Measurements from ENCODE around the gene APCDD1L. TPM values are rescaled to one million over a fixed set of nuclear protein-coding genes. Genes with fewer than 3 reads are reported as not detected.

APCDD1L gene
- total RNA-seq, 1 donor from 2014 or later = not detected

DNA sequence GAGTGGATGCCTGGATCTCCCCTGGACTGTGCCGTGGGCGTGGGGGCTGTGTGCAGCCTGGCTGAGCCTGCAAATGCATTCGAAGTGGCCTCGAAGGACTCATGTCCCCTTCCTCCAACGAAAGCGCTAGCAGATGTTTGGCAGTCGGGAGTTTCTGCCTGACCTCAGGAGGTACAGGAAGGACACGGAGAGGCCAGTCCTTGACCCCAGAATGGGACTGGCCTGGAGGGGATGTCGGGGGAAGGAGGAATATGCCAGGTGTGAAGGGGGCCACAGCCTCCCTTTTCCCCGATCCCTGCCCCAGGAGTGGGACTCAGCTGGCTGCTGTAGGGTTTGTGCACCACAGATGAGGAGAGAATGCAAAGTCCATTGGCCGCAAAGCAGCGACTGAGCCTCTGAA, 45.6 kb downstream of the APCDD1L start:
- intact Hi-C loops (cut with micrococcal nuclease) = no loop called here

DNA sequence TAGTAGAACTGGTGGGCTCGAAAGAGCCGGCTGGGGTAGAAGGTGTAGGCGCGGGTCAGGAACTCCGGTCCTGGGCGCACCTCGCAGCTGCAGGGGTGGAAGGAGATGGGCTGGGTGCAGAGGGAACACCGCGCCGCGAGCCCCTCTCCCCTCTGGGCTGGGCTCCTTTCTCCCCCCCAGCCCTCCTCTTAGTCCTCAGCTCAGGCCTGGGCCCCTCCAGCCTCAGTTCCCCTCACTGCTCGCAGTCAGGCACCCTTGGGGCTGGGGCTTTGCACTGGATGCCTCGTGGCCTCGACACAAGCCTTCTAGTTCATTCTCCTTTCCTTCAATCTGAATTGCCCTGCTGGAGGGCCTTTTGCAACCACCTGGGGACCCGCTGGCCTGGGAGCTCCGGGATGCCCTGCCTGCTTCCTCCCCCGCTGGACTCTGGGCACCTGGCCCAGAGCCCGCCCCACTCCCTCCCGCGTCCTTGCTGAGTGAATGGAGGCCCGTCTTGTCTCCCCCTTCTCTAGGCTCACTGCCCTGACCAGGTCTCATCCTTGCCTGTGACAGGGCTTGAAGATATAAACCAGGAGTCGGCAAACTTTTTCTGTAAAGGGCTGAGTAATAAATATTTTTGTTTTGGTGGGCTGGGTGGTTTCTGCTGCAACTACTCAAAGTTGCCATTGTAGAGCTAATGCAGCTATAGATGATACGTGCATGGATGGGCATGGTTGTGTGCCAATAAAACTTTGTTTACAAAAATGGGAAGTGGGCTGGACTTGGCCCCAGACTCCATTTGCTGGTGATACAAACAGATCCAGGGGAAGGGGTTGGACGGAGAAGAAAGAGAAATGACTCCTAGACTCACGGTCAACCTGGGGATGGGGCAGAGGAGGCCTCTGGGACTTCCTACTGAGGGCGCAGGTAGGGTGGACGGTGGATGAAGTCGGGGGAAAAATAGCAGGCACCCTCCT, 47.3 kb downstream of the APCDD1L start:
- intact Hi-C loops (cut with micrococcal nuclease) = no loop called here

DNA sequence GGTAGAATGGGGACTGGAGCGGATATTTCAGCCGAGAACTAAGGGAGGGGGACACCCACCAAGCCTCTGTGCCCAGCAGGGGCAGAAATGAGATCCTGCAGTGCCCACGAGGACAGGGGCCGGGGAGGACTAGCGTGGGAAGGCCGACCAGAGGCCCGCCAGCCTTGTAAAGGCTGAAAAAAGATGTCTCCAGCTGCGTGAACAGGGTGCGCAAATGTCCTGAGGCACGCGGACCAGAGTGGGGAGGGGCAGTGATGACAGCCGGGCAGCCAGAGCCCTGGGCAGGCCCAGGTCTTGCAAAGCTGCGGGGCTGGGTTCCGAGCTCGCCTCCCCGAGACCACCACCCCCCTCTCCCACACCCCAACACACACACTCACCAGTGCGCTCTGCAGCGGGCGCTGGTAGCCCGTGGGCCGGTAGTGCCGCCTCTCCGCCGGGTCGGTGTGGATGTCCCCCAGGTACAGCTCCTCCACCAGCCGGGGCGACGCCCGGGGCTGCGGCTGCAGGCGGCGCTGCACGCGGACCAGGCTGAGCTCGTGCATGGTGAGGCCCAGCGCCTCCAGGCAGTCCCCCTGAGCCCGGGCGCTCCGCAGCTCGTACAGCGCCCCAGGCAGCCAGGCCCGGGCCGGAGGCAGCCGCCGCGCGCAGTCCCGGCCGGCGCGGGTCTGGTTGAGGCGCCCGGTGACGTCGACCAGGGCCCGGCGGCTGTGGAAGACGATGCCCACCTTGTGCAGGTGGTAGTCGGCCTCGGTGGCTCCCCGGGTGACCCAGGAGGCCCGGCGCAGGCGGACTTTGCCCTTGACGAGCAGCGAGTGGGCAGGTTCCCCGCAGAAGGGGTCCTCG, 48.2 kb downstream of the APCDD1L start:
- intact Hi-C loops (cut with micrococcal nuclease) = no loop called here

DNA sequence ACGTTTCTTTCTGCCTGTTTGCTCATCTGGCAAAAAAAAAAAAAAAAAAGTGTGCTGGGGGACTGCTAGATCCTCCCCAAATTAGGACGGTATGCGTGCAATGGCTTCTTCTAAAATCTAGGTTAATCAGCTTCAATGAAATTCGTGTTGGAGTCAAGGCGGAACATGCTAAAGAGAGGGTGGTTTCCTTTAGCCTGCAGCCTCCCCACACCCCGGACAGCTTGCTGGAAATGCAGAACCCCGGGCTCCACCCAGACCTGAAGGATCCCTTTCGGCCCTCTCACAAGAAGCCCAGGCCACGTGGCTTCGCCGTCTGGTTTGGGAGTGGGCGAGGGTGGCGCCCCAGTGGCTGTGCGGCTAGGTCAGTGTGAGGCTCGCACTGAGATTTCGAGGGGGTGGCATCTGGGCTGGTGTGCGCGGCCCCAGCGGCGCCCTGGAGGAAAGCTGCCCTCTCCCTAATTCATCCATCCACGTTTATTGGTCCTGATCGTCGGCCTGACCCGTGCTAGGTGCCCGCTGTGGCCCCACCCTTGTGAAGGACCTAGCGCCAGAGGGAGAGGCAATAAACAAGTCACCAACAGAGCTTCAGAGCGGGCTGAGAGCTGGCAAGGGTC, 49.0 kb downstream of the APCDD1L start:
- intact Hi-C loops (cut with micrococcal nuclease) = no loop called here

DNA sequence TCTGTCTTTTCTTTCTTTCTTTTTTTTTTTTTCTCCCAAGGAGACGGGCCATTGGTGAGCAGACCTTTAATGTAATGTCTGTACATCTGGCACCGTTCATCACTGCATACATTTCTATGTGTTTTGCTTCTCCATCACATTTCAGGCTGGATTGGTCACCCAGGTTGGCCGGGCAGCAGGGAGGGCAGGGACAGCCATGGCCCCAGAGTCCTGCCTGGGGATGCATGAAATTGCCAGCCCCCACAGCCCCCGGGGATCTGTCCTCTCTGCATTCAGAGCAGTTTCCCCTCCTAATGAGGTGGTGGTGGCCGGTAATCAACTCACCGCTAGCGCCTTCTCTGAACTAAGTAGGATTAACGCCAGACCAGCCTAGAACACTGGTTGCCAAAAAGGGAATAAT, 50.4 kb downstream of the APCDD1L start:
- intact Hi-C loops (cut with micrococcal nuclease) = no loop called here

DNA sequence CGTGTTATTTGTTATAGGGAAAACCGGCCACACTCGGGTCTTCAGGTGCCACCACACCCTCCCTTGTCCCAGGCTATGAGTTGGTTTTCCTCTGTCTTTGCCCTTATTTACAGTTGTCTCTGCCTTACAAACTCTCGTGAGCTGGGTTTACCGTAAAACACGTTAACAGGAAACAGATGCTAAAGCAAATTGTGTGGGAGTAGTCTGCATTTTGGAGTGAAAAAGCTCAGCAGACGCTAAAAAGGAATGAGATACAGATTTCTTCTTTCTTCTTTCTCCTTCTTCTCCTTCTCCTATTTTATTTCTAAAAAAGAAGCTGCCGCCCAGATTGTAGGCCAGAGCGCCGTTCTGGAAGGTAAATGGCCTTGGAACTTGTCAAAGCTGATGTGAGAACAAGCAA, 51.9 kb downstream of the APCDD1L start:
- intact Hi-C loops (cut with micrococcal nuclease) = no loop called here

DNA sequence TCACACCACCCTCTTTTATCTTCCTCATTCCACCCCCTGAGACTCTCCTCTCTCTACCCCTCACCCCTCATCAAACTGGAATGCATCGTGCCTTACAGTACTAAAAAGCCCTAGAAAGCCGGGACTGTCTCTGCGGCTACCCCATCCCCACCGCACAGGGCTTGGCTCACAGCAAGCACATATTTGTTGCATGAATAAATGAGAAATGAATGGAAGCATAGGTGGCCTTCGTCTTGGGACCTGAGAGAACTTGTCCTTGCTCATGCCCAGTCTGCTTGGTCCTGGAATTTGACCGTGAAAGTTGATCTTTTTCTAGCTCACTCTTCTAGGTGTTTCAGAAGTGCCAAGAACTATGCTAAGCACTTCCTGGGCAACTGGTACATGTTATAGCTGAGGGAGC, 53.3 kb downstream of the APCDD1L start:
- intact Hi-C loops (cut with micrococcal nuclease) = no loop called here

DNA sequence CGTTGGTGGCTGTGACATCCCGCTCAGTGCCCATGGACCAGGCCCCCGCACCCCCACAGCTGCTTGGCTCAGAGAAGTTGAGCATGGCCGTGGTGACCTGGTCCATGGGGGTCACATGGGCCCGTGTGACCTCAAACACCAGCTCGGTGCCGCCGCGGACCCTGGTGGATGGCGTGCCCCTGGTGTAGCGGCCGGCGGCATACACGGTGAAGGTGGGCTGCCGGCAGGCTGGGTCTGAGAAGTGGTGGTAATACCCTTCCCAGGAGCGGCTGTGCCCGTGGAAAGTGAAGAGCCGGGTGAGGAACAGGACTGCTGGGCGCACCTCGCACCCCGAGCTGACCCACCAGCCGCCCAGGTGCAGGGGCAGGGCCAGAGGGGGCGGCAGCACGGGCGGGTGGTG, 54.1 kb downstream of the APCDD1L start:
- intact Hi-C loops (cut with micrococcal nuclease) = no loop called here

DNA sequence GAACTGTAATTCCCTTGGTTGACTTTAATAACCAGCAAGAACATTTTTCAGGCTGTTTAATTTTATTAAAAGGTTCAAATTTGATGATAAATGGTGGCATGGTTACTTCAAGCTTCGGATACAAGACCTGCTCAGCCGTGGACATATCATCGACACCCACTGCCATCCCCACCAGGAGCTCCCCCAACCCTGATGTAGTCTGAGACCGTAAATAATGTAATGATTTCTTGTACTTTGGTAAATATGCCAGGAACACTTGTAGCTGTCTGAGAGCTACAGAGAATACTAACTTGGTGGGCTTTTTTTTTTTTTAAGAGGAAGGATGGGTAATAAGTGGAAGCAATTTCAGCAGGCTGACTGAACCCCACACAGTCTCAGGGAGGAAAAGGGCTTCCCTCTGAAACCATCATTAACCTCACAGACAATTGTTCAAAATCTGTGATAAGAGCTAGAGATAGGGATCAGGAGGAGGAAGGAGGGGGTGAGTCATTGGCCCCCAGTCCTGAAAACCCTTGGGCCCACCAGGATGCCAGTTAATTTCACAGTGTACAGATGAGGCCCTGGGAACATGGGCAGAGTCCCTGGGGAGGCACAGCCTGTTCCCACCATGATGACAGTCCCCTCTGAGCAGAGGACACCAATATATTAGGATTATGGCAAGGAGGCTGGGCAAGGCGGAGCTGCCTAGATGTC, 56.0 kb downstream of the APCDD1L start:
- intact Hi-C loops (cut with micrococcal nuclease) = no loop called here

DNA sequence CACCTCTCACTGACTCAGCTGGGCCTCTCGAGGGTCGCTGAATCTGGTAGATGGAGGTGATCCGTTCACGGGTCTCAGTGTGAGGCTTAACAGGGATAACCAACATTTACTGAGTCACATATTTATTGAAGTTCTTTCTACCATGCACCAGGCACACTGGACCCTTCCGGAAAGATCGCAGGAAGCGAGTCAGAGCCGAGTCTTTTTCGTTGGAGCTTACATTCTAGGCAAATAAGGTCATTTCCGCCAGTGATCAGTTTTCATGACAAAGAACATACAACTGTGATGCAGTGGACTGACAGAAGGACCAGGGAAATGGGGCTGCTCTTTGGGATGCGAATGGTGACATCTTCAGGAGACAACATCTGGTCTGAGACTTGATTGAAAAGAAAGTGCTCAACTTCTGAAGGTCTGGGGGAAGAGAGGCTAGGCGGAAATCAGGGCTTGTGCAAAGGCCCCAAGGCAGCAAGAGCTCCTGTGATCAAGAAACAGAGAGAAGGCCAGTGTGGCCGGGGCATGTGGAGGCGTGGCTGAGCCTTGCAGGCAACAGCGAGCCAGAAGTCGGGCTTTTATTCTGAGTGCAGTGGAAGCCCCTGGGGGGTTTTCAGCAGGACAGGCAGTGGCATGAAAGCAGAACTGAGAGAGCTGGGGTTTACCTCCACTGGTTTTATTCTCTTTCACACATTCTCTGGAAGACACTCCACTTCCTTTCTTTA, 56.7 kb downstream of the APCDD1L start:
- intact Hi-C loops (cut with micrococcal nuclease) = no loop called here

DNA sequence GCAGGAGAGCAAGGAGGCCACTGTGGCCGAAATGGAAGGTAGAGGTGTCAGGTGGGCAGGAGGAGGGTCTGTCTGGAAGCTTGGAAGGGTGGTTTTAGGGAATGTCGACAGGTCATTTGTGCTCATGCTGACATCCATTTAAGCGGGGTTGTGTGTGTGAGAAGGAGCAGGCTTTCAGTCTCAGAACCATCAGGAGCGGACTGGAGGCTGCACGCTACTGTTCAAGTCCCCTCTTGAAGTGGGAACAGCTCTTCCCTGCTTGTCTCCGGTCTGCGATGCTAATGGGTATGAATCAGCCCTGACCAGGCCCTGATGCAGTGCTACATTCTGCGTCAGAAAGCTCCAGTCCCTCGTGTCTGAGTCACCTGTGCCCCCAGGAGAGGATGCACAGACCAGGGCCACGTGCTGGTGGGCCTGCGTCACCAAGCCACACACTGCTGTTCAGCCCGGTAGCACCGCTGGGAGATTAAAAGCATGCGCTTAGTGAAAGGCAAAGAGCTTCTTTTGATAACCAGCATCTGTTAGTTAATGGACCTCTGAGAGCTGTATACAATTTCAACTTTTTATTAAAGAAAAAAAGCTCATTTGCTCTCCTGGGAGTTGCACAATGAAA, 58.0 kb downstream of the APCDD1L start:
- intact Hi-C loops (cut with micrococcal nuclease) = no loop called here

DNA sequence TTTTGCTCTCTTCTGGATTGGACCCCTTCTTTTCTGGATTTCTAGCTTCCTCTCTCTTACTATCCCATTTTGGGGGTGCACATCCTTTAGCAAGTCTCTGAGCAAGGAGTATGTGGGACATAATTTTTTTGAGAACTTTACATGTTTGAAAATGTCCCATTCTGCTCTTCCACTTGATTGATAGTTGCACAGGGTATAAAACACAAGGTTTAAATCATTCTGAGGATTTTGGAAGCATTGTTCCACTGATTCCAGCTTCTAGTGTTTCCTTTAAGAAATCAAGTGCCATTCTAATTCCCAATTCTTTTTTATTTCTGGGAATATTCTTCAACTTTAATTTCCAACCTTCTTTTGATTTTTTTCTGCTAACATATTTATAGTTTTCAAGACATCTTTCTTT, 60.7 kb downstream of the APCDD1L start:
- intact Hi-C loops (cut with micrococcal nuclease) = no loop called here

DNA sequence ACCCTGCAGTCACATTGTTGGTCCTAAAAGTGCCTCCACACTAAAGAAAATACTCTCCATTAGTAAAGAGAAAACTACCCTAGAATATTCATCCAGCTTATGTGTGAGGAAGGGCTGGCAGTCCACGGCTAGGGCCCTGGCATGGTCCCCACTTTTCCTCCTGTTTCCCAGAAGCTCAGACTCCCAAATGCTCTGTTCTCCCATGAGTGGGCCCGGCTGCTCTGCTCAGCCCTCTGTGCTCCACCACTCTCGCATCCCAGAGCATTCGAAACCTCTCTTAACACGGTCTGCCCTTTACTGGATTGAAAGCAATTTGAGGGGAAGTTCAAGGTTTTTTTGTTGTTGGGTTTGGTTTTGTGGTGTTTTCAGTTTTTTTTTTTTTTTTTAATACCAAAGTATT, 61.8 kb downstream of the APCDD1L start:
- intact Hi-C loops (cut with micrococcal nuclease) = no loop called here

DNA sequence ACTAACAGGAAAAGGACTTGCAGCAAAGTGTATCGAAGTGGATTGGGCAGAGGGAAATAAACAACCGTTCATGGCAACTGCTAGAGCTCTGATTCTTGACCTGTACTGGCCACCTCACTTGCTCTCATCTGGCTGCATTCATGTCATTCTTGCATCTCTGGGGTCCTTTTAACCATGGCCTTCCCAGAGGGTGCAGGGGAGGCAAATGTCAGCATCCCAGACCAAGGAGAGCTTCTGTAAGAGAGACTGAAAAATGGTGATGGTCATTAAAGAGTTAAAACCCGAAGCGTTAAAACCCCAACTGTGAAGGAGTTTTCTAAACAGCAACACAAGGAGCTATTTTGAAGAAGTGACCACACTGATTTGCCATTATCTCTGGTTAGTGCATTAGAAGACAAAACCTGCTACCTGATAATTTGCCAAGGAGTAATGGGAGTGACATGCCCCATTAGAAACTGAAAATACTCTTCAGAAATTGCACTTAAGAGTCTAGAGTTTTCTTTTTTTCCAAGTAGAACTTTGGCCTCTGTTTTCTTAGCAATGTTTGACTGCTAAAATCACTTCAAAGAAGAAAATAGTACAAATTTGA, 62.4 kb downstream of the APCDD1L start:
- intact Hi-C loops (cut with micrococcal nuclease) = no loop called here

DNA sequence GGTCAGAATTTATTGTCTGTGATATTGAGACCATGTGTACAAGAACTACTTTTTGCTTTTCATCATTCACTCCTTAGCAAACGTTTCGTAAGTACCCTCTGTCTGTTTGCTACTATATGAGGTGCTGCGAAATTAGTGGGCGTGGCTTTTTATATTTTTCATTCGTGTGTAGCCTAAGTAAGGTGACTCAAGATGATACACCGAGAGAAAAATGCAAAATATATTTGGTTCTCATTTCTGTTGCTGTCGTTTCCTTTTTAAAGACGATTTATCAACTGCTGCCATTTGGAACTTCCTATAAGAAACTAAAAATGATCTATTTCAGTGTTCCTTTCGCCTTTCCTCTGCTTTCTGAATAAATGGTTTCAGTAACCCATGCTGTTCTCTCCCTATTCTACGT, 64.9 kb downstream of the APCDD1L start:
- intact Hi-C loops (cut with micrococcal nuclease) = no loop called here

DNA sequence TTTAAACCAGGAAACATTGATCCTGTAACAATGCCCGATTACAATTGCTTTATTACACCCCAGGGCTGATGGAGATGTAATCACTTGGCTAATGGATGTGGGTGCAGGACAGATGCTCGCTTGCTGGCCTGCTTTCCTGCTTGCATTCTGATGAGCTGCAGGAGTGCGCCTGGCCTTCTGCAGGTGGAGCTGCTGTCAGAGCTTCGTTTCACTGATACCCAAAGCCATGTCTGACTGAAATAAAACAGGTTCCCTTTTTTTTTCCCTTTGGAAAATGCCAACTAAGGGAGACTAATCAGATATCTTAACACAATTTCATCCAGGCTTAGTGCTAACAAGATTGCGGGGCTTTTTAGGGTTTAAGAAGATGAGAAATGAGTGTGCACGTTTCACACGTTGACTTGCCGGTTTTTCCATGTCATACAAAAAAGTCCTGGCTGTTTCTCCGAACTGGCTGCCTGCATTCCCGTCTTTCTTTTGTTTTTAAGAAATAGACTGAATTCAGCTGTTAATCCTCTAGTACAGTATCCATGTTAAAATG, 65.4 kb downstream of the APCDD1L start:
- intact Hi-C loops (cut with micrococcal nuclease) = loop anchor here (5.0 kb wide), 1 partner anchor 42 kb away; no protein-coding TSS in a partner anchor

DNA sequence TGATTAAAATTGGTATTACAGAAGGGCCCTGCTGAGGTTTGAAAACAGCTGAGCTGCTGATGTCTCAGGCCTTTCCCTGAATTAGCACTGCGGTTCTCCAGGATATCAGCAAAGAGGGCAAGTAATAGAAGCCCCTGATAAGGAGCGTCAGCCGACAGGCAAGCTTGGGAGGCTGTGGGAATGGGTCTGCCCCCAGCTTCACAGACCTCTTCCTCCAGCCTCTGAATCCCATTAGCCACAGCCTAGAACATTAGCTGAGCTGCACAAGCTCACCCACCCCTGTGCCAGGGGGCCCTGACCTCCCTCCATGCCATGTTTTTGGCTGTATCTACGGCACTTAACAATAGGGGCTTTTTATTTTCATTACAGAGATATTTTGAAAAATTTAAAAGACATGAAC, 66.2 kb downstream of the APCDD1L start:
- intact Hi-C loops (cut with micrococcal nuclease) = loop anchor here (5.0 kb wide), 1 partner anchor 42 kb away; no protein-coding TSS in a partner anchor

DNA sequence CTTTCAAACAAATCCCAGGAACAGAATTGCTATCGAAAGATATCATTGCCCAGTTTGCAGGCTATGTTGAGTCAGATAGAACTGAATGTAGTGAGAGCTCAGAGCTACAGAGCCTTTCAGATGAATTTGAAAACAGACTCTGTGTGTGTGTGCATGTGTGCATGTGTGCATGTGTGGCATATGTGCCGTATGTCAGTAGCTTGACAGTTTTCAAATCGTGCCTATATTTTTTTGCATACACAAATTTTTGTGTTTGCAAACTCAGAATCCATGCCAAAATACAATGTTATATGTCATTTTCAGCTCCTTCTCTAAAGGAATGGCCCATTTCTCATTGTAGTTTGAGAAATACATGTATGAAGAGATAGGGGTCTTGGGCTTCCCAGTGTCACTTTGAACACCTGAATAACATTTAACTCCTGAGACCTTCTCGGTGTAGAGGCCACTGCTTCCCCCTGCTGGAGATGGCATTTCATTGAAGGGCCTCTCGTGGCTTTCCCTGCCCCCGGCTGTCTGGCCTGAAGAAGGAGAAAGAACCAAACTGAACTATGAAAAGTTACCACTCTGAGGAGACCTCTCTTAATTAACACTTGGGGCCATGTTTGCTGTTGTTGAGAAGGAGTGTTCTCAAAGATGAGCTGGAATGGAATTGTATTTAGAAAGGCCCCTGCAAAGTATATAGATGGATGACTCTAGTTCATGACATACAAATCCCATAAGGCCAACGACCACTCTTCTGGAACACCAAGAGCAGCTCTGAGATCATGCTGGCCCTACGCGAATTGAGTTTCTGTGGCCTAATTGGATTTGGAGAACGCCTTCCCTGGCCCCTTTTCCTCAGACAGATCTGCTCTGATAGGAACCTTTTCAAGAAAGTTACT, 67.4 kb downstream of the APCDD1L start:
- intact Hi-C loops (cut with micrococcal nuclease) = loop anchor here (1.0 to 5.0 kb wide), 4 partner anchors 40 to 210 kb away; partner anchors contain the start of gene VAPB
